Left lung (tissue), 8 donors: ENCODE data around the gene OR51E2. TPM values are rescaled to one million over a fixed set of nuclear protein-coding genes. Genes with fewer than 3 reads are reported as not detected.

Experiments used
- polyA plus RNA-seq, 6 donors: library from polyadenylated mRNA; unstranded; fragments of 120-200 nt; gene quantifications; one replicate each; pipeline ENCODE4 v1.2.1, GENCODE V29; 2013; ENCODE audit not compliant: insufficient read length in 6 of 6
- total RNA-seq, 2 donors: library from RNA; stranded (reverse); fragmentation: NEBNext Ultra II Directional; extraction: Animal tissue kit (Norgen Biotek cat#: 25700); gene quantifications; one replicate each; pipeline ENCODE4 v1.2.1, GENCODE V29; 2021
- donor health status: DM: no; HTN: yes; CAD: no.
- donor health status: DM: no; HTN: no; CAD: no.

Gene OR51E2
- total and polyA plus RNA-seq, 8 donors = 0.08 to 0.18 (median 0.15) TPM; not detected in 3

Other genes starting within 250 kb of the OR51E2 start
- gene OR52K2, start 248.6 kb downstream of the OR51E2 start, total RNA-seq = 1 to 10 TPM in 1 of 2 donors, not detected in 1; 1.9 TPM
- not detected for gene OR52K2, start 248.6 kb downstream of the OR51E2 start, polyA plus RNA-seq
- under 1 TPM; 0.09 to 0.86 TPM for gene OR52K1, start 215.2 kb downstream of the OR51E2 start, total RNA-seq
- under 1 TPM; 0.21 to 0.35 (median 0.27) TPM for gene OR52K1, start 215.2 kb downstream of the OR51E2 start, polyA plus RNA-seq
- gene OR52M1, start 152.7 kb downstream of the OR51E2 start, total RNA-seq = not detected
- gene OR52M1, start 152.7 kb downstream of the OR51E2 start, polyA plus RNA-seq = not detected
- gene OR52I2, start 116.1 kb downstream of the OR51E2 start, total RNA-seq = not detected
- gene OR52I2, start 116.1 kb downstream of the OR51E2 start, polyA plus RNA-seq = under 1 TPM in 4 of 6 donors, not detected in 2; 0.03 to 0.07 (median 0.03) TPM
- not detected for gene OR52I1, start 103.8 kb downstream of the OR51E2 start, total RNA-seq
- gene OR52I1, start 103.8 kb downstream of the OR51E2 start, polyA plus RNA-seq = under 1 TPM in 5 of 6 donors, not detected in 1; 0.08 to 0.14 (median 0.11) TPM
- 10 to 100 TPM; 12.5 to 14.1 TPM for gene TRIM68, start 89.6 kb downstream of the OR51E2 start, total RNA-seq
- 10 to 100 TPM; 17.9 to 23.6 (median 19.0) TPM for gene TRIM68, start 89.6 kb downstream of the OR51E2 start, polyA plus RNA-seq
- not detected for gene OR51D1, start 60.4 kb downstream of the OR51E2 start, total RNA-seq
- gene OR51D1, start 60.4 kb downstream of the OR51E2 start, polyA plus RNA-seq = not detected
- not detected for gene OR51E1, start 53.9 kb downstream of the OR51E2 start, total RNA-seq
- gene OR51E1, start 53.9 kb downstream of the OR51E2 start, polyA plus RNA-seq = under 1 TPM; 0.06 to 0.50 (median 0.33) TPM
- gene MMP26, start 6.9 kb upstream of the OR51E2 start, total RNA-seq = not detected
- not detected for gene MMP26, start 6.9 kb upstream of the OR51E2 start, polyA plus RNA-seq
- gene OR51F1, start 72.1 kb upstream of the OR51E2 start, total RNA-seq = not detected
- not detected for gene OR51F1, start 72.1 kb upstream of the OR51E2 start, polyA plus RNA-seq
- not detected for gene OR52R1, start 106.5 kb upstream of the OR51E2 start, total RNA-seq
- not detected for gene OR52R1, start 106.5 kb upstream of the OR51E2 start, polyA plus RNA-seq
- not detected for gene OR51F2, start 123.5 kb upstream of the OR51E2 start, total RNA-seq
- not detected for gene OR51F2, start 123.5 kb upstream of the OR51E2 start, polyA plus RNA-seq
- gene OR51S1, start 151.4 kb upstream of the OR51E2 start, total RNA-seq = not detected
- not detected for gene OR51S1, start 151.4 kb upstream of the OR51E2 start, polyA plus RNA-seq
- gene OR51T1, start 184.0 kb upstream of the OR51E2 start, total RNA-seq = not detected
- not detected for gene OR51T1, start 184.0 kb upstream of the OR51E2 start, polyA plus RNA-seq
- not detected for gene OR51A7, start 205.9 kb upstream of the OR51E2 start, total RNA-seq
- not detected for gene OR51A7, start 205.9 kb upstream of the OR51E2 start, polyA plus RNA-seq
- gene OR51G2, start 221.5 kb upstream of the OR51E2 start, total RNA-seq = not detected
- not detected for gene OR51G2, start 221.5 kb upstream of the OR51E2 start, polyA plus RNA-seq
- not detected for gene OR51G1, start 226.5 kb upstream of the OR51E2 start, total RNA-seq
- not detected for gene OR51G1, start 226.5 kb upstream of the OR51E2 start, polyA plus RNA-seq
- not detected for gene OR51A4, start 249.8 kb upstream of the OR51E2 start, total RNA-seq
- not detected for gene OR51A4, start 249.8 kb upstream of the OR51E2 start, polyA plus RNA-seq